Activated CD8-positive, alpha-beta T cell treated with anti-CD3 and anti-CD28 coated beads for 36 hours (primary cell): ENCODE results near the gene PEF1. TPM values are rescaled to one million over a fixed set of nuclear protein-coding genes. Genes with fewer than 3 reads are reported as not detected.

ENCODE experiments used
- ATAC-seq: fragments of 200-7000 bp; cut with Tn5 transposase; one replicate; pipeline ENCODE4 v1.10.0; 2021; ENCODE audit warnings: mild to moderate bottlenecking, moderate library complexity
- CTCF ChIA-PET: fragments of 350-600 bp; sonication (Branson Sonifier 250); formaldehyde crosslinking; loops from one replicate; lab custom pipeline; 2021; ENCODE audit warnings: antibody characterized with exemption; lab: Charles Lee
- POLR2A ChIA-PET: fragments of 350-600 bp; sonication (Branson Sonifier 250); formaldehyde crosslinking; loops from one replicate; lab custom pipeline; 2021; ENCODE audit warnings: antibody characterized with exemption; lab: Charles Lee
- DNase-seq: peaks from one replicate; pipeline ENCODE4 v3.0.0-alpha.2; 2020
- H3K27ac Mint-ChIP-seq: one replicate; pipeline ENCODE4 v1.8.0; 2021; ENCODE audit warnings: mild to moderate bottlenecking, mixed read lengths
- H3K27me3 Mint-ChIP-seq: one replicate; pipeline ENCODE4 v1.8.0; 2021; ENCODE audit warnings: mixed read lengths
- H3K36me3 Mint-ChIP-seq: one replicate; pipeline ENCODE4 v1.8.0; 2021; ENCODE audit warnings: low read depth, mixed read lengths
- H3K4me1 Mint-ChIP-seq: one replicate; pipeline ENCODE4 v1.8.0; 2021; ENCODE audit warnings: low read depth, mixed read lengths
- H3K4me3 Mint-ChIP-seq: one replicate; pipeline ENCODE4 v1.8.0; 2021; ENCODE audit warnings: mild to moderate bottlenecking, moderate library complexity, mixed read lengths
- H3K9me3 Mint-ChIP-seq: one replicate; pipeline ENCODE4 v1.8.0; 2021; ENCODE audit warnings: mixed read lengths
- CTCF ChIP-seq: fragments of 200-600 bp; IDR thresholded peaks from one replicate; pipeline ENCODE4 v1.8.0; 2022; ENCODE audit warnings: antibody characterized with exemption, mild to moderate bottlenecking
- intact Hi-C: fragments of 100-400 bp; cut with micrococcal nuclease; formaldehyde crosslinking; loops from one replicate; pipeline ENCODE4 v1.10.0; 2022
- total RNA-seq, 2 experiments: library from RNA; stranded (reverse); gene quantifications; one replicate each; pipeline ENCODE4 v1.2.3, GENCODE V29; 2021

The PEF1 gene
- total RNA-seq, 2 experiments from 2014 or later, result 58.1 to 61.9 TPM

GRCh38 chr1:31689854-31690253, 45.2 kb upstream of the PEF1 start:
- intact Hi-C loops, result no loop called here
- POLR2A ChIA-PET, result no interaction called here
- Mint-ChIP-seq H3K27me3 (peaks cover 10% of the 10 kb centered on the region), H3K4me3 (no peak overlapping the region), H3K36me3 (no peaks in the 10 kb centered on the region), H3K9me3 (no peaks in the 10 kb centered on the region), H3K27ac (no peak overlapping the region), H3K4me1 (no peaks in the 10 kb centered on the region)
- no peak for TF ChIP-seq CTCF
- CTCF ChIA-PET, result no interaction called here
- ATAC-seq (no peak), DNase-seq (no peak)

- H3K4me1 Mint-ChIP-seq, result no peaks in the 10 kb centered on the region
- ATAC-seq (no peak), DNase-seq (no peak)
- POLR2A ChIA-PET, result no interaction called here
- TF ChIP-seq CTCF, result no peak
- H3K4me3 Mint-ChIP-seq, result no peak overlapping the region
- H3K9me3 Mint-ChIP-seq, result no peaks in the 10 kb centered on the region
- H3K27ac Mint-ChIP-seq, result no peak overlapping the region
- intact Hi-C loops, result no loop called here
- H3K36me3 Mint-ChIP-seq, result no peaks in the 10 kb centered on the region
- CTCF ChIA-PET, result interaction anchor here (0.9 kb wide), 1 partner anchor 10 kb away, joined by 3 read pairs; no protein-coding TSS in a partner anchor
- H3K27me3 Mint-ChIP-seq, result peaks cover 13% of the 10 kb centered on the region
Observed at GRCh38 chr1:31689379-31689778, 44.7 kb upstream of the PEF1 start.

- ChIA-PET POLR2A (no interaction called here), CTCF (interaction anchor here (0.9 to 1.2 kb wide), 2 partner anchors 9 kb away, joined by 3 to 4 read pairs; no protein-coding TSS in a partner anchor)
- DNase-seq (no peak), ATAC-seq (no peak)
- intact Hi-C loops, result no loop called here
- H3K9me3 Mint-ChIP-seq, result no peaks in the 10 kb centered on the region
- no peak overlapping the region for H3K4me3 Mint-ChIP-seq
- H3K4me1 Mint-ChIP-seq, result no peaks in the 10 kb centered on the region
- H3K27ac Mint-ChIP-seq, result no peak overlapping the region
- no peaks in the 10 kb centered on the region for H3K36me3 Mint-ChIP-seq
- no peak for TF ChIP-seq CTCF
- H3K27me3 Mint-ChIP-seq, result peaks cover 13% of the 10 kb centered on the region
Observed at GRCh38 chr1:31688233-31688918, 43.7 kb upstream of the PEF1 start.

GRCh38 chr1:31687601-31688000, 42.9 kb upstream of the PEF1 start:
- DNase-seq (no peak), ATAC-seq (no peak)
- ChIA-PET CTCF (interaction anchor here (1.2 to 2.2 kb wide), 2 partner anchors 9 to 58 kb away, joined by 4 to 7 read pairs; no protein-coding TSS in a partner anchor), POLR2A (no interaction called here)
- no peaks in the 10 kb centered on the region for H3K36me3 Mint-ChIP-seq
- intact Hi-C loops, result no loop called here
- H3K4me1 Mint-ChIP-seq, result no peaks in the 10 kb centered on the region
- H3K9me3 Mint-ChIP-seq, result no peaks in the 10 kb centered on the region
- no peak for TF ChIP-seq CTCF
- no peak overlapping the region for H3K4me3 Mint-ChIP-seq
- no peak overlapping the region for H3K27ac Mint-ChIP-seq
- H3K27me3 Mint-ChIP-seq, result peaks cover 13% of the 10 kb centered on the region

GRCh38 chr1:31685795-31686194, 41.1 kb upstream of the PEF1 start:
- intact Hi-C loops, result no loop called here
- ChIA-PET POLR2A (no interaction called here), CTCF (interaction anchor here (0.9 to 2.2 kb wide), 2 partner anchors 21 to 60 kb away, joined by 3 to 7 read pairs; no protein-coding TSS in a partner anchor)
- TF ChIP-seq CTCF, result no peak
- Mint-ChIP-seq H3K9me3 (no peaks in the 10 kb centered on the region), H3K4me1 (no peaks in the 10 kb centered on the region), H3K4me3 (no peak overlapping the region), H3K27me3 (peaks cover 14% of the 10 kb centered on the region), H3K27ac (no peak overlapping the region), H3K36me3 (no peaks in the 10 kb centered on the region)
- ATAC-seq (no peak), DNase-seq (no peak)
